HS-5 (cell line): ENCODE results near the gene TEKT4.
"Not testable (repeated sequence)": the region's sequence is repeated elsewhere in the genome, so short reads cannot be mapped to it uniquely, and the experiment has no call there.

ENCODE experiments used
- DNase-seq: peaks from one replicate; pipeline ENCODE4 v3.0.0-alpha.2; 2012; ENCODE audit warnings: low read depth

TEKT4 gene

GRCh38 chr2:94871226-94872087, at the start of gene TEKT4:
TEKT4 (plus strand) TSS chr2:94871430; CDS start chr2:94871580, 150 bp downstream.
- no peak for DNase-seq

- DNase-seq = not testable (repeated sequence)
Measured at GRCh38 chr2:94839224-94839623, 32.0 kb upstream of the TEKT4 start.

GRCh38 chr2:94856856-94857255, 14.4 kb upstream of the TEKT4 start:
- not testable (repeated sequence) for DNase-seq

- DNase-seq = not testable (repeated sequence)
Measured at GRCh38 chr2:94857367-94858162, 13.7 kb upstream of the TEKT4 start.

GRCh38 chr2:94858163-94858888, 12.9 kb upstream of the TEKT4 start:
- not testable (repeated sequence) for DNase-seq

GRCh38 chr2:94861308-94862152, 9.7 kb upstream of the TEKT4 start:
- no peak for DNase-seq

GRCh38 chr2:94862903-94863302, 8.3 kb upstream of the TEKT4 start:
- not testable (repeated sequence) for DNase-seq

GRCh38 chr2:94869131-94869530, 2.1 kb upstream of the TEKT4 start:
- DNase-seq = no peak

GRCh38 chr2:94869552-94870439, 1.4 kb upstream of the TEKT4 start:
- no peak for DNase-seq

GRCh38 chr2:94870440-94871225, 597 bp upstream of the TEKT4 start:
- no peak for DNase-seq

GRCh38 chr2:94872088-94872618, 923 bp downstream of the TEKT4 start:
- no peak for DNase-seq

GRCh38 chr2:94872676-94873361, 1.6 kb downstream of the TEKT4 start:
- DNase-seq = no peak

GRCh38 chr2:94873362-94874276, 2.4 kb downstream of the TEKT4 start:
- DNase-seq = no peak

- DNase-seq = no peak
Measured at GRCh38 chr2:94874277-94874997, 3.2 kb downstream of the TEKT4 start.

GRCh38 chr2:94875064-94875819, 4.0 kb downstream of the TEKT4 start:
- DNase-seq = no peak
